Loucy (cell line): ENCODE results near the gene TRA2B.

Experiments used
- CTCF ChIP-seq: fragments of 200-600 bp; sonication (generic); conservative IDR thresholded peaks from 2 replicates; pipeline ENCODE4 v1.5.1; 2014; ENCODE audit warnings: mild to moderate bottlenecking, antibody characterized with exemption, low read length
- EZH2phosphoT487 ChIP-seq: fragments of 200-600 bp; IDR thresholded peaks from 2 replicates; pipeline ENCODE4 v1.6.1; 2018; ENCODE audit warnings: antibody characterized with exemption, mild to moderate bottlenecking, moderate library complexity, borderline replicate concordance

GRCh38 chr3:185960522-185961288 lies 22.9 kb upstream of the TRA2B start:
- no peak for TF ChIP-seq CTCF
- no peak for TF ChIP-seq EZH2phosphoT487
